Panc1 (cell line): ENCODE data around the gene NUMB.

Experiments used
- TF ChIP-seq, protein P1 (sequence below): fragments of 450-650 bp; IDR thresholded peaks from 2 replicates; pipeline ENCODE4 v1.5.1; 2017; ENCODE audit warnings: mild to moderate bottlenecking
- TF ChIP-seq, protein P2 (sequence below), 2 experiments: IDR thresholded peaks; 2 replicates each; pipeline ENCODE4 v1.6.1; 2011 to 2012; ENCODE audit warnings: low read depth in 2 of 2, control low read depth in 1 of 2, low read length in 1 of 2, mild to moderate bottlenecking in 1 of 2, moderate library complexity in 1 of 2; ENCODE audit not compliant: insufficient read depth in 1 of 2

DNA sequence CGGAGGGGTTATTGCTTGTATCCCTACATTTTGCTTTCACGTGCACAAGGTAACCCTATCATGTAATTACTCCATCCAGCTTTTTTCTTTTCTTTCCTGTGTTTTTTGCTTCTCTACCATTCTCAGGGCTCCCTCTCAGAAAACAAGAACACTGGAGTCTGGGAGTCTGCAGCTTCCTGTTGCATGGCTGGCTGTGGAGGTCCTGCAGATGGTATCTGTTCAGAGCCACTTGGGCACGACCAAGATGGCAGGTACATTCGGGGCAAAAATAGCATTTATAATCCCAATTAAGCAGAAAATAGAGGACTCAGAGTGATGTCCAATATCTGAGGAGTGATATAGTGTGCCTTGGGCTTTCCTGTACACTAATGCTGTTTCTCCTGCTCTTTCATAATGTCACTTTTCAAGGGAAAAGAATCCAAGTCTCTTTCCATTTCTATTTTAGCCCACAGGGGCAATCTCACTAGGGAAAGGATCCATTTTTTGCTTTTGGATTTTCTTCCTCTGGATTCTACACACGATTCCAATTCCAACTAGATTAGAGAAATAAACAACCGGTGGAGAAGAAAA, 3.2 kb upstream of the NUMB start:
- TF ChIP-seq, protein P1, sequence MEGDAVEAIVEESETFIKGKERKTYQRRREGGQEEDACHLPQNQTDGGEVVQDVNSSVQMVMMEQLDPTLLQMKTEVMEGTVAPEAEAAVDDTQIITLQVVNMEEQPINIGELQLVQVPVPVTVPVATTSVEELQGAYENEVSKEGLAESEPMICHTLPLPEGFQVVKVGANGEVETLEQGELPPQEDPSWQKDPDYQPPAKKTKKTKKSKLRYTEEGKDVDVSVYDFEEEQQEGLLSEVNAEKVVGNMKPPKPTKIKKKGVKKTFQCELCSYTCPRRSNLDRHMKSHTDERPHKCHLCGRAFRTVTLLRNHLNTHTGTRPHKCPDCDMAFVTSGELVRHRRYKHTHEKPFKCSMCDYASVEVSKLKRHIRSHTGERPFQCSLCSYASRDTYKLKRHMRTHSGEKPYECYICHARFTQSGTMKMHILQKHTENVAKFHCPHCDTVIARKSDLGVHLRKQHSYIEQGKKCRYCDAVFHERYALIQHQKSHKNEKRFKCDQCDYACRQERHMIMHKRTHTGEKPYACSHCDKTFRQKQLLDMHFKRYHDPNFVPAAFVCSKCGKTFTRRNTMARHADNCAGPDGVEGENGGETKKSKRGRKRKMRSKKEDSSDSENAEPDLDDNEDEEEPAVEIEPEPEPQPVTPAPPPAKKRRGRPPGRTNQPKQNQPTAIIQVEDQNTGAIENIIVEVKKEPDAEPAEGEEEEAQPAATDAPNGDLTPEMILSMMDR = no peak
- TF ChIP-seq, protein P2, sequence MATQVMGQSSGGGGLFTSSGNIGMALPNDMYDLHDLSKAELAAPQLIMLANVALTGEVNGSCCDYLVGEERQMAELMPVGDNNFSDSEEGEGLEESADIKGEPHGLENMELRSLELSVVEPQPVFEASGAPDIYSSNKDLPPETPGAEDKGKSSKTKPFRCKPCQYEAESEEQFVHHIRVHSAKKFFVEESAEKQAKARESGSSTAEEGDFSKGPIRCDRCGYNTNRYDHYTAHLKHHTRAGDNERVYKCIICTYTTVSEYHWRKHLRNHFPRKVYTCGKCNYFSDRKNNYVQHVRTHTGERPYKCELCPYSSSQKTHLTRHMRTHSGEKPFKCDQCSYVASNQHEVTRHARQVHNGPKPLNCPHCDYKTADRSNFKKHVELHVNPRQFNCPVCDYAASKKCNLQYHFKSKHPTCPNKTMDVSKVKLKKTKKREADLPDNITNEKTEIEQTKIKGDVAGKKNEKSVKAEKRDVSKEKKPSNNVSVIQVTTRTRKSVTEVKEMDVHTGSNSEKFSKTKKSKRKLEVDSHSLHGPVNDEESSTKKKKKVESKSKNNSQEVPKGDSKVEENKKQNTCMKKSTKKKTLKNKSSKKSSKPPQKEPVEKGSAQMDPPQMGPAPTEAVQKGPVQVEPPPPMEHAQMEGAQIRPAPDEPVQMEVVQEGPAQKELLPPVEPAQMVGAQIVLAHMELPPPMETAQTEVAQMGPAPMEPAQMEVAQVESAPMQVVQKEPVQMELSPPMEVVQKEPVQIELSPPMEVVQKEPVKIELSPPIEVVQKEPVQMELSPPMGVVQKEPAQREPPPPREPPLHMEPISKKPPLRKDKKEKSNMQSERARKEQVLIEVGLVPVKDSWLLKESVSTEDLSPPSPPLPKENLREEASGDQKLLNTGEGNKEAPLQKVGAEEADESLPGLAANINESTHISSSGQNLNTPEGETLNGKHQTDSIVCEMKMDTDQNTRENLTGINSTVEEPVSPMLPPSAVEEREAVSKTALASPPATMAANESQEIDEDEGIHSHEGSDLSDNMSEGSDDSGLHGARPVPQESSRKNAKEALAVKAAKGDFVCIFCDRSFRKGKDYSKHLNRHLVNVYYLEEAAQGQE (IDR thresholded peaks at IDR 0.05; ENCODE audit: insufficient read depth in 1 of 2, low read depth in 2 of 2, low read length in 1 of 2) = no peak
